GM19395 (cell line): ENCODE results near the gene ZFHX3.

Experiments used
- ATAC-seq: cut with Tn5 transposase; IDR thresholded peaks from one replicate; pipeline ENCODE4 v1.9.1; 2021; ENCODE audit warnings: mild to moderate bottlenecking, moderate library complexity; ENCODE audit not compliant: unreplicated experiment

The ZFHX3 gene

GRCh38 chr16:73057291-73058210 lies 9.6 kb upstream of the ZFHX3 start:
- peak; percentile 38 for ATAC-seq

GRCh38 chr16:73056921-73057290 lies 9.0 kb upstream of the ZFHX3 start:
- ATAC-seq, result no peak

- no peak for ATAC-seq
Observed at GRCh38 chr16:73056448-73056847, 8.5 kb upstream of the ZFHX3 start.

- ATAC-seq, result no peak
Observed at GRCh38 chr16:73054813-73055482, 7.0 kb upstream of the ZFHX3 start.

- no peak for ATAC-seq
Observed at GRCh38 chr16:73054498-73054812, 6.5 kb upstream of the ZFHX3 start.

GRCh38 chr16:73054125-73054484 lies 6.2 kb upstream of the ZFHX3 start:
- no peak for ATAC-seq

GRCh38 chr16:73053364-73054124 lies 5.6 kb upstream of the ZFHX3 start:
- ATAC-seq, result no peak

GRCh38 chr16:73053038-73053363 lies 5.1 kb upstream of the ZFHX3 start:
- ATAC-seq, result no peak

- no peak for ATAC-seq
Observed at GRCh38 chr16:73052576-73052975, 4.6 kb upstream of the ZFHX3 start.

GRCh38 chr16:73051961-73052360 lies 4.0 kb upstream of the ZFHX3 start:
- no peak for ATAC-seq

GRCh38 chr16:73051226-73051625 lies 3.3 kb upstream of the ZFHX3 start:
- ATAC-seq, result no peak

- no peak for ATAC-seq
Observed at GRCh38 chr16:73050201-73051099, 2.5 kb upstream of the ZFHX3 start.

- ATAC-seq, result no peak
Observed at GRCh38 chr16:73049511-73049910, 1.6 kb upstream of the ZFHX3 start.

- no peak for ATAC-seq
Observed at GRCh38 chr16:73049091-73049490, 1.2 kb upstream of the ZFHX3 start.

GRCh38 chr16:73048292-73049080 lies 558 bp upstream of the ZFHX3 start:
- ATAC-seq, result peak; percentile 16

GRCh38 chr16:73047221-73047535 lies 750 bp downstream of the ZFHX3 start:
- ATAC-seq, result no peak

GRCh38 chr16:73046849-73047214 lies 1.1 kb downstream of the ZFHX3 start:
- no peak for ATAC-seq

GRCh38 chr16:73046202-73046848 lies 1.6 kb downstream of the ZFHX3 start:
- ATAC-seq, result no peak

GRCh38 chr16:73043828-73044467 lies 4.0 kb downstream of the ZFHX3 start:
- no peak for ATAC-seq
